ENCODE results near the gene UBA5. TPM values are rescaled to one million over a fixed set of nuclear protein-coding genes. Genes with fewer than 3 reads are reported as not detected.

The UBA5 gene
- polyA plus RNA-seq (2011; rRNA removed), result 46.4 and 49.1 TPM in 2 replicates
- 26.1 and 28.6 TPM in 2 replicates for polyA plus RNA-seq (2012; cell fraction: cytosol; rRNA removed)
- 19.4 and 22.3 TPM in 2 replicates for polyA plus RNA-seq (2012; cell fraction: nucleus; rRNA removed)
- polyA plus RNA-seq (2017; fragmentation: RNase III; extraction: RNeasy Plus Mini Kit Qiagen cat#74134 plus additional on column Dnase treatment), result 41.0 to 44.4 TPM (median 41.8 TPM) in 3 replicates
- 19.9 and 22.7 TPM in 2 replicates for polyA minus RNA-seq (2011; rRNA and poly(A)+ RNA removed)

DNA sequence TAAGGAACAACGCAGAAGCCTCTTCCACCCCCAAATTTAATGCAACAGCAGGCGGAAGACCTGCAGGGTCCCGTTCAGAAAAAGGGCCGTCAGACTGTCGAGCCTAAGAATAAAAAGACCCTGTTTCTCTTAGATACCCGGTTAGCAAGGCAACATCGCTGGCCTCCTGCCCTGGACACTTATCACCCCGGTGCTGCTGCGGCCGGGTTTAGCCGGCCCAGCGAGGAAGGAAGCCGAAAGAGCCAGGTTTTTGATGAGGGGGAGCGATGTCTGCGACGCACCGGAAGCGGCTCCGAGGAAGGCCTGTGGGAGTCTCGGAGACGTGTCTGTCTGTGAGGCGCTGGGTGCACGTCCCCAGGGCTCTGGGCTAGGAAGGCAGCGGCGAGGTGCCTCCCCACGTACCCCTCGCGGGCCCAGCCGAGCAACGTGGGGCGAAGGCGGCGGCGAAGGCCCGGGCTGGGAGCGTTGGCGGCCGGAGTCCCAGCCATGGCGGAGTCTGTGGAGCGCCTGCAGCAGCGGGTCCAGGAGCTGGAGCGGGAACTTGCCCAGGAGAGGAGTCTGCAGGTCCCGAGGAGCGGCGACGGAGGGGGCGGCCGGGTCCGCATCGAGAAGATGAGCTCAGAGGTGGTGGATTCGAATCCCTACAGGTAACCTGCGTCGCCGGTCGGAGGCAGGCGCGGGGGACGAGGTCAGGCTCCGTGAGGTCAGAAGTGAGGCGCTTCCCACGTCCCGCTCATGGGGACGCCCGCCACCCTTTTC is at the start of gene UBA5:
Gene UBA5 (plus strand): TSS at position 278 of the 759 bp plus-strand sequence. CDS start 209 bp downstream, at position 487.
- ATAC-seq (peak; percentile 85 to 87), FAIRE-seq (no peak), DNase-seq (ENCODE audit: low read depth in 1 of 2, low spot score in 1 of 2) (peak; percentile 56 to 71)
- WGBS (ENCODE audit: missing lambda C conversion rate), result 0% methylated on average over 13 of the region's 64 CpGs
- ChIA-PET POLR2A (interaction anchor here (0.9 to 1.2 kb wide), 2 partner anchors 18 to 243 kb away, joined by 3 read pairs; partner anchors contain the start of gene DNAJC13), CTCF (interaction anchor here (1.1 to 2.5 kb wide), 2 partner anchors 18 to 133 kb away, joined by 3 to 8 read pairs; no protein-coding TSS in a partner anchor)
- H3K4me3 ChIP-seq, result peak within 1 kb of the TSS; percentile 77
- no peaks in the 10 kb centered on the region for H3K9me3 ChIP-seq
- peaks cover 22% of the 10 kb centered on the region; the same call in 2 of the 3 replicates for H3K4me1 ChIP-seq
- H3K4me2 ChIP-seq, result peak within 1 kb of the TSS; percentile 82
- H3K27ac ChIP-seq, result peak within 1 kb of the TSS; percentile 93
- TF ChIP-seq EHF (CRISPR knock-in tag; IDR thresholded peaks at IDR 0.05) (no peak), EHMT2 (IDR thresholded peaks at IDR 0.05; ENCODE audit: low read depth) (no peak), POLR2AphosphoS2 (conservative IDR thresholded peaks at IDR 0.05; ENCODE audit: low read length) (no peak), RFX5 (IDR thresholded peaks at IDR 0.05) (no peak), EP300 (IDR thresholded peaks at IDR 0.05) (no peak), KDM5A (IDR thresholded peaks at IDR 0.05) (peak; percentile 71), ZSCAN20 (CRISPR knock-in tag; IDR thresholded peaks at IDR 0.05) (no peak), RCOR1 (IDR thresholded peaks at IDR 0.05; ENCODE audit: low read depth, low read length) (no peak), CBX2 (IDR thresholded peaks at IDR 0.05; ENCODE audit: borderline replicate concordance, low read depth) (no peak), MAZ (IDR thresholded peaks at IDR 0.05; ENCODE audit: borderline replicate concordance, low read depth, low read length) (no peak), BHLHE40 (IDR thresholded peaks at IDR 0.05; ENCODE audit: low read depth, low read length) (no peak), JUN (IDR thresholded peaks at IDR 0.05) (peak; percentile 55 to 70; a peak in 3 of 5 replicates), SMC3 (IDR thresholded peaks at IDR 0.05) (no peak), GATA3 (IDR thresholded peaks at IDR 0.05; ENCODE audit: borderline replicate concordance) (no peak), FOSB (CRISPR knock-in tag; IDR thresholded peaks at IDR 0.05) (no peak), NR3C1 (IDR thresholded peaks at IDR 0.05) (no peak), MAFK (IDR thresholded peaks at IDR 0.05; ENCODE audit: partially characterized antibody) (no peak), SREBF2 (IDR thresholded peaks at IDR 0.05) (no peak), HEYL (CRISPR knock-in tag; IDR thresholded peaks at IDR 0.05) (no peak), JUNB (IDR thresholded peaks at IDR 0.05) (no peak), CHD2 (IDR thresholded peaks at IDR 0.05; ENCODE audit: low read length, partially characterized antibody) (no peak), RAD21 (conservative IDR thresholded peaks at IDR 0.05 in 1 of 2, IDR thresholded peaks at IDR 0.05 in 1 of 2) (no peak), NFE2L2 (conservative IDR thresholded peaks at IDR 0.05; ENCODE audit: low read length) (no peak), ESRRA (IDR thresholded peaks at IDR 0.05; ENCODE audit: borderline replicate concordance, low read length) (no peak), RNF2 (IDR thresholded peaks at IDR 0.05; ENCODE audit: borderline replicate concordance, low read depth) (no peak)
- TF ChIP-seq, protein P1, sequence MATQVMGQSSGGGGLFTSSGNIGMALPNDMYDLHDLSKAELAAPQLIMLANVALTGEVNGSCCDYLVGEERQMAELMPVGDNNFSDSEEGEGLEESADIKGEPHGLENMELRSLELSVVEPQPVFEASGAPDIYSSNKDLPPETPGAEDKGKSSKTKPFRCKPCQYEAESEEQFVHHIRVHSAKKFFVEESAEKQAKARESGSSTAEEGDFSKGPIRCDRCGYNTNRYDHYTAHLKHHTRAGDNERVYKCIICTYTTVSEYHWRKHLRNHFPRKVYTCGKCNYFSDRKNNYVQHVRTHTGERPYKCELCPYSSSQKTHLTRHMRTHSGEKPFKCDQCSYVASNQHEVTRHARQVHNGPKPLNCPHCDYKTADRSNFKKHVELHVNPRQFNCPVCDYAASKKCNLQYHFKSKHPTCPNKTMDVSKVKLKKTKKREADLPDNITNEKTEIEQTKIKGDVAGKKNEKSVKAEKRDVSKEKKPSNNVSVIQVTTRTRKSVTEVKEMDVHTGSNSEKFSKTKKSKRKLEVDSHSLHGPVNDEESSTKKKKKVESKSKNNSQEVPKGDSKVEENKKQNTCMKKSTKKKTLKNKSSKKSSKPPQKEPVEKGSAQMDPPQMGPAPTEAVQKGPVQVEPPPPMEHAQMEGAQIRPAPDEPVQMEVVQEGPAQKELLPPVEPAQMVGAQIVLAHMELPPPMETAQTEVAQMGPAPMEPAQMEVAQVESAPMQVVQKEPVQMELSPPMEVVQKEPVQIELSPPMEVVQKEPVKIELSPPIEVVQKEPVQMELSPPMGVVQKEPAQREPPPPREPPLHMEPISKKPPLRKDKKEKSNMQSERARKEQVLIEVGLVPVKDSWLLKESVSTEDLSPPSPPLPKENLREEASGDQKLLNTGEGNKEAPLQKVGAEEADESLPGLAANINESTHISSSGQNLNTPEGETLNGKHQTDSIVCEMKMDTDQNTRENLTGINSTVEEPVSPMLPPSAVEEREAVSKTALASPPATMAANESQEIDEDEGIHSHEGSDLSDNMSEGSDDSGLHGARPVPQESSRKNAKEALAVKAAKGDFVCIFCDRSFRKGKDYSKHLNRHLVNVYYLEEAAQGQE (IDR thresholded peaks at IDR 0.05), result no peak
- TF ChIP-seq, protein P2, sequence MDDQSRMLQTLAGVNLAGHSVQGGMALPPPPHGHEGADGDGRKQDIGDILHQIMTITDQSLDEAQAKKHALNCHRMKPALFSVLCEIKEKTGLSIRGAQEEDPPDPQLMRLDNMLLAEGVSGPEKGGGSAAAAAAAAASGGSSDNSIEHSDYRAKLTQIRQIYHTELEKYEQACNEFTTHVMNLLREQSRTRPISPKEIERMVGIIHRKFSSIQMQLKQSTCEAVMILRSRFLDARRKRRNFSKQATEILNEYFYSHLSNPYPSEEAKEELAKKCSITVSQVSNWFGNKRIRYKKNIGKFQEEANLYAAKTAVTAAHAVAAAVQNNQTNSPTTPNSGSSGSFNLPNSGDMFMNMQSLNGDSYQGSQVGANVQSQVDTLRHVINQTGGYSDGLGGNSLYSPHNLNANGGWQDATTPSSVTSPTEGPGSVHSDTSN (IDR thresholded peaks at IDR 0.05), result no peak
- TF ChIP-seq, protein P3, sequence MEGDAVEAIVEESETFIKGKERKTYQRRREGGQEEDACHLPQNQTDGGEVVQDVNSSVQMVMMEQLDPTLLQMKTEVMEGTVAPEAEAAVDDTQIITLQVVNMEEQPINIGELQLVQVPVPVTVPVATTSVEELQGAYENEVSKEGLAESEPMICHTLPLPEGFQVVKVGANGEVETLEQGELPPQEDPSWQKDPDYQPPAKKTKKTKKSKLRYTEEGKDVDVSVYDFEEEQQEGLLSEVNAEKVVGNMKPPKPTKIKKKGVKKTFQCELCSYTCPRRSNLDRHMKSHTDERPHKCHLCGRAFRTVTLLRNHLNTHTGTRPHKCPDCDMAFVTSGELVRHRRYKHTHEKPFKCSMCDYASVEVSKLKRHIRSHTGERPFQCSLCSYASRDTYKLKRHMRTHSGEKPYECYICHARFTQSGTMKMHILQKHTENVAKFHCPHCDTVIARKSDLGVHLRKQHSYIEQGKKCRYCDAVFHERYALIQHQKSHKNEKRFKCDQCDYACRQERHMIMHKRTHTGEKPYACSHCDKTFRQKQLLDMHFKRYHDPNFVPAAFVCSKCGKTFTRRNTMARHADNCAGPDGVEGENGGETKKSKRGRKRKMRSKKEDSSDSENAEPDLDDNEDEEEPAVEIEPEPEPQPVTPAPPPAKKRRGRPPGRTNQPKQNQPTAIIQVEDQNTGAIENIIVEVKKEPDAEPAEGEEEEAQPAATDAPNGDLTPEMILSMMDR (IDR thresholded peaks at IDR 0.05), result no peak
- TF ChIP-seq, protein P4, sequence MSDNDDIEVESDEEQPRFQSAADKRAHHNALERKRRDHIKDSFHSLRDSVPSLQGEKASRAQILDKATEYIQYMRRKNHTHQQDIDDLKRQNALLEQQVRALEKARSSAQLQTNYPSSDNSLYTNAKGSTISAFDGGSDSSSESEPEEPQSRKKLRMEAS (IDR thresholded peaks at IDR 0.05), result 0 out of 2 replicates have a peak, but pooled peaks have one; percentile 5
- TF ChIP-seq, protein P5, sequence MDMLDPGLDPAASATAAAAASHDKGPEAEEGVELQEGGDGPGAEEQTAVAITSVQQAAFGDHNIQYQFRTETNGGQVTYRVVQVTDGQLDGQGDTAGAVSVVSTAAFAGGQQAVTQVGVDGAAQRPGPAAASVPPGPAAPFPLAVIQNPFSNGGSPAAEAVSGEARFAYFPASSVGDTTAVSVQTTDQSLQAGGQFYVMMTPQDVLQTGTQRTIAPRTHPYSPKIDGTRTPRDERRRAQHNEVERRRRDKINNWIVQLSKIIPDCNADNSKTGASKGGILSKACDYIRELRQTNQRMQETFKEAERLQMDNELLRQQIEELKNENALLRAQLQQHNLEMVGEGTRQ (IDR thresholded peaks at IDR 0.05), result no peak
- TF ChIP-seq, protein P6, sequence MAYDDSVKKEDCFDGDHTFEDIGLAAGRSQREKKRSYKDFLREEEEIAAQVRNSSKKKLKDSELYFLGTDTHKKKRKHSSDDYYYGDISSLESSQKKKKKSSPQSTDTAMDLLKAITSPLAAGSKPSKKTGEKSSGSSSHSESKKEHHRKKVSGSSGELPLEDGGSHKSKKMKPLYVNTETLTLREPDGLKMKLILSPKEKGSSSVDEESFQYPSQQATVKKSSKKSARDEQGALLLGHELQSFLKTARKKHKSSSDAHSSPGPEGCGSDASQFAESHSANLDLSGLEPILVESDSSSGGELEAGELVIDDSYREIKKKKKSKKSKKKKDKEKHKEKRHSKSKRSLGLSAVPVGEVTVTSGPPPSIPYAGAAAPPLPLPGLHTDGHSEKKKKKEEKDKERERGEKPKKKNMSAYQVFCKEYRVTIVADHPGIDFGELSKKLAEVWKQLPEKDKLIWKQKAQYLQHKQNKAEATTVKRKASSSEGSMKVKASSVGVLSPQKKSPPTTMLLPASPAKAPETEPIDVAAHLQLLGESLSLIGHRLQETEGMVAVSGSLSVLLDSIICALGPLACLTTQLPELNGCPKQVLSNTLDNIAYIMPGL (CRISPR knock-in tag; IDR thresholded peaks at IDR 0.05; ENCODE audit: borderline replicate concordance), result 0 out of 2 replicates have a peak, but pooled peaks have one; percentile 46
